GM19372 (cell line): ENCODE measurements around the gene ADCY2.
A peak's percentile ranks its signal among the peaks of the same experiment; 100 is the strongest.

Experiments used
- ATAC-seq: cut with Tn5 transposase; IDR thresholded peaks from one replicate; pipeline ENCODE4 v1.9.1; 2021; ENCODE audit warnings: mild to moderate bottlenecking, low read depth, moderate library complexity; ENCODE audit not compliant: unreplicated experiment

Gene ADCY2

GRCh38 chr5:7813007-7813406, 417.1 kb downstream of the ADCY2 start:
- ATAC-seq: no peak

GRCh38 chr5:7813576-7813975, 417.6 kb downstream of the ADCY2 start:
- ATAC-seq: no peak

GRCh38 chr5:7814816-7815215, 418.9 kb downstream of the ADCY2 start:
- ATAC-seq: no peak

- ATAC-seq: peak; percentile 90
Measured at GRCh38 chr5:7815892-7816534, 420.1 kb downstream of the ADCY2 start.

GRCh38 chr5:7816535-7816901, 420.6 kb downstream of the ADCY2 start:
- ATAC-seq: peak; percentile 16

GRCh38 chr5:7822449-7822848, 426.5 kb downstream of the ADCY2 start:
- no peak for ATAC-seq

GRCh38 chr5:7823594-7823993, 427.7 kb downstream of the ADCY2 start:
- ATAC-seq: no peak

GRCh38 chr5:7824995-7825394, 429.1 kb downstream of the ADCY2 start:
- ATAC-seq: no peak

- no peak for ATAC-seq
Measured at GRCh38 chr5:7825630-7826029, 429.7 kb downstream of the ADCY2 start.

GRCh38 chr5:7827610-7828009, 431.7 kb downstream of the ADCY2 start:
- no peak for ATAC-seq

GRCh38 chr5:7828269-7828668, 432.3 kb downstream of the ADCY2 start:
- no peak for ATAC-seq

GRCh38 chr5:7834982-7835381, 439.0 kb downstream of the ADCY2 start:
- ATAC-seq: no peak

GRCh38 chr5:7837403-7837802, 441.5 kb downstream of the ADCY2 start:
- no peak for ATAC-seq

- no peak for ATAC-seq
Measured at GRCh38 chr5:7842531-7842930, 446.6 kb downstream of the ADCY2 start.

- ATAC-seq: no peak
Measured at GRCh38 chr5:7844901-7845300, 449.0 kb downstream of the ADCY2 start.

- ATAC-seq: no peak
Measured at GRCh38 chr5:7845557-7845956, 449.6 kb downstream of the ADCY2 start.

- no peak for ATAC-seq
Measured at GRCh38 chr5:7846327-7846726, 450.4 kb downstream of the ADCY2 start.

GRCh38 chr5:7848296-7848695, 452.4 kb downstream of the ADCY2 start:
- no peak for ATAC-seq

GRCh38 chr5:7849681-7850394, 453.9 kb downstream of the ADCY2 start:
- no peak for ATAC-seq

GRCh38 chr5:7850395-7851239, 454.7 kb downstream of the ADCY2 start, which contains the start of gene CFAP90:
TSS of gene CFAP90 (minus strand) at chr5:7851133. CDS start at chr5:7851021, 112 bp downstream.
- no peak for ATAC-seq

GRCh38 chr5:7851240-7851592, 455.3 kb downstream of the ADCY2 start:
- no peak for ATAC-seq
